NCI-H2196 (cell line): ENCODE results near the gene EVC2.
"Not testable (repeated sequence)": the region's sequence is repeated elsewhere in the genome, so short reads cannot be mapped to it uniquely, and the experiment has no call there.

ENCODE experiments used
- DNase-seq: peaks from one replicate; lab custom pipeline; 2025; ENCODE audit not compliant: unreplicated experiment; lab: John Stamatoyannopoulos, UW

The EVC2 gene

DNA sequence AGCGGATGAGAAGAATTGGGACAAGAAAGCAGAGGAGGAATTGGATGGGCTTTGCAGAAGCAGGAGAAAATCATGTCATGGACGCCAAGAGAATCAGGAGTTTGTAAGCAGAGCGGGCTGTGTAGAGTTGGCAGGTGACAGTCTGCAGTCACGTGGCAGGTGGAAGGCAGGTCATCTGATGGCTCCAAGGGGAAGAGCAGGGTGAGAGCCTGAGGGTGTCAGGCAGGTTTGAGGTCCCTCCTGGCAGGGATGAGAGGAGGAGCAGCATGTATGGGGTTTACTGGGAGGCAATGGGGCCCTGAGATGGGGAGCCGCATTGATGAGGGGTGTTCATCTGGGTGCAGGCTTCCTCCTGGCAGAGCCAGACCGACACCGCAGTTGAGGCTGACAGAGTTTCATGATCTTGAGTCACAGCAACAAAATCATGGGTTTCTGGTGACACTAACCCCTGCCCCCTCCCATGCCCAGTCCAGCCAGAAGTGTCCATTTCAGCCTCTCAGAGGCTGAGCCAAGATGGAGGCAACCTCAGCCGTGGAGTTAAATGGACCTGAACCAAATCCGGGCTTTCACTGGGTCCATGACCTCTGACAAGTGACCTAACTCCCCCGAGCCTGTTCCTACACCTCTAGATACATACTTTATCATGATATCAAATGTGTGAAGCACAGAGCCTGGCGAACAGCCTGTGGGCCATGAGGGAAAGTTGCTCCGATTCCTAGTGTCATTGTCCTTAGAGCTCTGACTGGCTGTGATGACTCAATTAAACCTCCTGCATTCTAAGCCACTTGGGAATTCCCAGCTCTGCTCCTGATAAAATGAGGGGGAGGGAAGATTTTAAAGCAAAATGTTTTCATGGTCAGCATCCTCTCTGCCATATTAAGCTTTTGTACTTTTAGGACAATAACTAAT, 38.7 kb upstream of the EVC2 start:
- no peak for DNase-seq

DNA sequence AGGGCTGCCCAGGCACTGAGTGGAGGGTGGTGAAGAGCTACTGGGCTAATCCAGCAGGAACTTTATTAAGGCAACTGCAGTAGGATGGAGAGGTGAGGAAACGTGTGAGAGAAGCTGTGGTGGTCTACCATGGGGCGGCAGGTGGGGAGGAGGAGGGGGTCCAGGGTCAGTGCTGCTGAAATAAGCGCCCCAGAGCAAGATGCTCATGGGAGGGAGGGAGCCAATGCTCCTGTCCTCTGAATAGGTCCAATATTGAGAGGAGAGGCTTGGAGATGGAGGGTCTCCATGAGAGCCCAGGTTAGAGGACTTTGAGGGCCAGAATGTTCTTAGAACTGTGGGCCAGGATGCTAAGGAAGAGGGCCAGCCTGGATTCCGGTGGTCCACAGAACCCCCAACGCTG, 37.9 kb upstream of the EVC2 start:
- DNase-seq: no peak

DNA sequence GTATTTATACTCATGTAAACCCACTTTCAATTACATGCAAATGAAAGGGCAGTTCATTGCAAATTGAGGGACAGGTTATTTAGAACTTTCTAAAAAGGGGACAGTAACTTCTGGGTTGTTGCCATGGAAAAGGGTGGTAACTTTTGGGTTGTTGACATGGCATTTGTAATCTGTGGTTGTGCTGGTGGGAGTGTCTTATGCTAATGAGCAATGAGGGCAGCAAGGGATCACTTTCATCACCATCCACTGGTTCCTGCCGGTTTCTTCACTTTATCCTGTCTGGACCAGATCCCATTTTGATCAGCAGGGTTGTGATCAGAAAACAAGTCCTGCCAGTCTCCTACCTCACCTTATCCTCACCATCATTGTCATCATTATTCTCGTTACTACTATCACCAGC, 34.6 kb upstream of the EVC2 start:
- DNase-seq: no peak

DNA sequence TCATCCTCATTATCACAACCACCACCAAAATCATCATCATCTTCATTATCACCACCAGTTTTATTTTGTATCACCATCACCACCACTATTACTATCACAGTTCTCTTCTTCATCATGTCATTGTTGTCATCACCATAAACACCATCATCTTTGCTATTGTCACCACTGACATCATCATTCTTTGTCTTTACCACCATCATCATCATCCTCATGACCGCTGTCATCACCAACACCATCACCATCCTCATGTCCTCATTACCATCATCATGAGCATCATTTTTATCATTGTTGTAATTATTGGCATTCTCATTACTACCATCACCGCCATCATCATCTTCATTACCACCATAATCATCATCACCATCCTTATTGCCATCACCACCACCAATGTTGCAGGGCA, 34.0 kb upstream of the EVC2 start:
- no peak for DNase-seq

DNA sequence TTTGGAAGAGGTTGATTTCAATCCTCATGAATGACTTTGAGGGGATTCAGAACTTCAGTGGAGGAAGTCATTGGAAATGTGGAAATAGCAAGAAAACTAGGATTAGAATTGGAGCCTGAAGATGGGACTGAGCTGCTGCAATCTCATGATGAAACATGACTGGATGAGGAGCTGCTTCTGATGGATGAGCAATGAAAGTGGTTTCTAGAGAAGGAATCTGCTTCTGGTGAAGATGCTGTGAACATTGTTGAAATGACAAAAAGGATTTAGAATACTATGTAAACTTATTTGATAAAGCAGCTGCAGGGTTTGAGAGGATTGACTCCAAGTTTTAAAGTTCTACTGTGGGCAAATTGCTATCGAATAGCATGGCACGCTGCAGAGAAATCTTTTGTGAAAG, 29.7 kb upstream of the EVC2 start:
- no peak for DNase-seq

DNA sequence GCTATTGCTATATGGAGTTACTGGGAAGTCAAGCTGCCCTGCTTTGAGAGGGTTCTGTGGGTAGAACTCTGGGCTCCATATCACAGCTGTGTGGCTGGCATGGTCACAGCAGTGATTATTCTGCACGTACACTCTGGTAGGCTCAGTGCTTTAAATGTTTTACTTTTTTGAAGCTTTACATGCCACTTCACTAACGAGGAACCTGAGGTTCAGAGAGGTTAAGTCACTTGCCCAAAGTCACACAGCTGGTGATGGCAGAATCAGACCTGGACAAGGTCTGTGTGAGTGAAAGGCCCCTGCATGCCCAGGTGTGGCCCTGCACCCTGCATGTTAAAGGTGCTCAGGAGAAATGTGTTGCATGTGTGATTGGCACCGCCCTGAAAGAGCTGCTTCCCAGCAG, 27.1 kb upstream of the EVC2 start:
- no peak for DNase-seq

DNA sequence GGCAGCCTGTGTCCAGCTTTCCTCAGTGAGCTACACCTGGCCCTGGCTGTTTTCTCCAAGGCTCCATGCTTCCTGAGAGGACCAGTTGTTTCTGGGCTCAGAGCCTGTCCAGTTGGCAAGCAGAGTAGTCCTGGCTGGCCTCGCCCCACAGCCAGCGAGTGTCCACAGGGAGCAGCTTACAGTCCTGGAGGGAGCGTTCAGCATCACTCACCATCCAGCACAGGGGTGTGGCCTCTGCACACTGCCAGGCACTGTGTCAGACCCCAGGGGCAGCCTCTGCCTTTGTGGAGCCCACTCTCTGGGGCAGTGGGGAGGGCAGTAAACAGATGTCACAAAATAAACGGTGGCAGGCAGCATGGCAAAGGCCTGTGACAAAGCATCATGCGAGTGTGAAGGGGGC, 26.5 kb upstream of the EVC2 start:
- DNase-seq: no peak

DNA sequence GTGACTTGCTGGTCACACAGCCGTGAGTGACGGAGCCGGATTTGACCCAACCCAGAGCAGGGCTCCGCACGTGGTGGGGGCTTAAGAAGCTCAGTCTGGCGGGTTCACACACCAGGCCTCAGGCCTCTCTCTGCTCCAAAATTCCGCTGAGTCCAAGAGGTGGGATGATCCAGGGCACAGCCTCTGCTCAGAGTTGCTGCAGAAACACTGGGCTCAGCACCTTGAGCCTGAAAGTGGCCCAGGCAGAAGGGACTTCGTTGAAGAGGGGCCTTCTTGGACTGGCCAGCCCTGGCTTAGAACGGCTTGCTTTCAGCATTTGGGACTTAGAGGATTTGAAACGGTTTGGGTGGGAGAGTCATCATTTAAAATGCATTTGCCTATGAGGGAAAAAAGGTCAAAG, 23.8 kb upstream of the EVC2 start:
- no peak for DNase-seq

DNA sequence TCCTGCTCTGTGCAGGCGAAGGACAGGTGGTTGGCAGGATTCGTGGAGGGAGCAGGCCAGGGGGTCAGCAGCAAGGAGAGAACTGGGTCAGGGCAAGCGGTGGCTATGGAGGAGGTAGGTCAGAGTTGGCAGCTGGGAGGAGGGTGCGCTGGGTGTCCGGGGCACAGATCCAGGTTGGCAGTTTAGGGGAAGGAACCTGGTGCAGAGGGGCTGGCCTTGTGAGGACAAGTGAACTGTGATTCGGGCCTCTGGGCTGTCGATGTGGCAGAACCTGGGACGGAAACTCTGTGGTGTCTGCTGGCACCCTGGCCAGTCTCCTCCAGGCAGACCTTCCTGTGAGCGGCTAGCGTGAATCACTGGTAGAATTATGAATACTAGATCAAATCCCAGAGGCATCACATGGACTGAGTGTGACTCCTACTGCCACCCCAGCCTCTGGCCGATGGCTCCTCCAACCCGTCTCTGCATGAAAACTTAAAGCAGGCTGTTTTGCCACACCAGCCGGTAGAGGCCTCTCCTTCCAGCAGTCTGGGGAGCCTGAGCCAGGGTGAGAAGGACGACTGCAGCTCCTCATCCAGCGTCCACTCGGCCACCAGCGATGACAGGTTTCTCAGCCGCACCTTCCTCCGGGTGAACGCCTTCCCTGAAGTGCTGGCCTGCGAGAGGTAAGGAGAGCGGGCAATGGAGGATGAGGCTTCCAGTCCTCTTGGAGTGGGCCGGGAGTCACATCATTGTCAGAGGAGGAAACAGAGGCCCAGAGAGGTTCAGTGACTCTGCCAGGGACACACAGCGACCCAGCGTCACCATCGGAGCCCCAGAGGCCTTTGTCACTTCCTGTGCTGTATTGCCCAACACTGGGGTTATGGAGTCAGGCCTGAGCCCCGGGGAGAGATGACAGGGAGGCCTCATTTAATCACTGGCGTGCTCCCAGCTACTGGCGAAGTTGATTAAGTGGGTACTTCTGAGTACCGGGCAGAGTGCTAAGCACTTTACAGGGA, 22.9 kb upstream of the EVC2 start:
- DNase-seq: no peak

DNA sequence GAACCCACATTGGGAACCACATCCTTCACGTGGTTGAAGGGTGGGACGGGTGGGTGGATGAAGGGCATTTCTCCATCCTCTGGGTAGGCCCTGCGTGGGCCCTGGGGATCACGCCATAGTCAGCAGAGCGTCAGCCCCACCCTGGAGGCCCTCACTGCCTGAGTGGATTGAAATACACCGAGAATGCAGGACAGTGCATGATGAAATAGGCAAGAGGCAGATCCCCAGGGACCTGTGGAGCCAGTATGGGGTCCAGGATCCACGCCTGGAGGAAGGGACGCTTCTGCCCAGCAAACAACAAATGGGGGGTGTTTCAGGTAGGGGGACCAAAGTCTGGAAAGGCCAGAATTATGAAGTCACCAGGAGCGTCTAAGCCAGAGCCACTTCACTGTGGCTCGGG, 22.1 kb upstream of the EVC2 start:
- DNase-seq: no peak

DNA sequence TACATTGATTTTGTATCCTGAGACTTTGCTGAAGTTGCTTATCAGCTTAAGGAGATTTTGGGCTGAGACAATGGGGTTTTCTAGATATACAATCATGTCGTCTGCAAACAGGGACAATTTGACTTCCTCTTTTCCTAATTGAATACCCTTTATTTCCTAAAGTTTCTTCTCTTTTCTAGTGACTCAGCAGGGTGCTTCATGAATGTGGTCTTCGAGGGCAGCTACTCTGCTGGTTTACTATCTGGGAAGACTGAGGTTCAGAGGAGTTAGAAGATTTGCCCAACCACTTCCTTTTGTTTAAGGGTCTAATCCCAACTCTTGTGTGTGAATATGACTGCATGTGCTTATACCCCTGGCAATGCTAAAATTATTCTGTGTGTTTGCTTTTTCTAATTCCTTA, 20.1 kb upstream of the EVC2 start:
- DNase-seq: not testable (repeated sequence)

DNA sequence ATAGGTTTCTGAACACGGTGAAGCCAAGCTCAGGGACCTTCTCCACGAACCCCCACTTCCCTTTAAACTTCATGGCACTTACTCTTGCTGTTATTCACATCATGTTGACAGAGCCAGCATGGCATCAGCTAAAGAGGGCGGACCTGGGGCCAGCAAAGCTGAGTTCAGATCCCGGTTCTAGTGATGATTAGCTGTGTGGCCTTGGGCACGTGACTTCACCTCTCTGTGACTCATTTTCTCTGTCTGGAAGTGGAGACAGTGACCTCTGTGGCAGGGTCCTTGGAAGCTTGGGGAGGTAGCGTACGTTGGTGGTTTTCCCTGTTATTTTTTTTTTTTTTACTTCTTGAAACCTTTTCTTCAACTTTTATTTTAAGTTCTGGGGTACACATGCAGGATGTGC, 16.0 kb upstream of the EVC2 start:
- no peak for DNase-seq

DNA sequence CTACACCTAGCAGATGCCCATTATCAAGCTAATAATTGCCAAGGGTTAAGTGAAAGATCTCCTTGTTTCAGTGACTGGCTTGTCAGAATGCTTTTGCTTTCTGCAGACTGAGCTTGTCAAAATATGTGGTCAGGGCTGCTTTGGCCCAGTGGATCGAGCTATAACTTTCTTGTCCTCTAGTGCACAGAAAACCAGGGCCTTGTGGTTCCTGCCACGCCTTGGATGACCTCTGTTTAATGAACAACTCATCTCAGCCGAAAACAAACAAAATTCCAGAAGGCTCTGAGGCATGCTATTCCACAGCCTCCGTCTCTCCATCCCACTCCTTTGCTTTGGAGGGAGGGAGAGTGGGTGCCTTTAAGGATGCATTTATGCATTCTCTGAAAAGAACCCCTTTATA, 14.0 kb upstream of the EVC2 start:
- no peak for DNase-seq

DNA sequence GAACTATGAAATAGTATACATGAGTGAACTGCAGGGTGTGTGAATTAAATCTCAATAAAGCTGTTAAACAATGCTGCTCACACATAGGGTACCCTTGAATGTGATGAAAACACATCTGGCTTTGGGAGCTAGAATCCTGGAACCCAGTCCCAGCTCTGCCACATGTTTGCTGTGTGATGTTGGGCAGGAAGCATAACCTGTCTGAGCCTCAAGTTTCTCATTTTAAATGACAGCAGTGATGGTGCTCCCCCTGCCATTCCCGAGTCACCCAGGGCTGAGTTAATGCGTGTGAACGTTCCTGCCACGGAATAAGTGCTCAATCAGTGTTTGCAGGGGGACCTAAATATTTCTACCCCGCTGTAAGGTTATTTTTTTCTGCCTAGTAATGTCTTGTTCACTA, 13.6 kb upstream of the EVC2 start:
- no peak for DNase-seq

DNA sequence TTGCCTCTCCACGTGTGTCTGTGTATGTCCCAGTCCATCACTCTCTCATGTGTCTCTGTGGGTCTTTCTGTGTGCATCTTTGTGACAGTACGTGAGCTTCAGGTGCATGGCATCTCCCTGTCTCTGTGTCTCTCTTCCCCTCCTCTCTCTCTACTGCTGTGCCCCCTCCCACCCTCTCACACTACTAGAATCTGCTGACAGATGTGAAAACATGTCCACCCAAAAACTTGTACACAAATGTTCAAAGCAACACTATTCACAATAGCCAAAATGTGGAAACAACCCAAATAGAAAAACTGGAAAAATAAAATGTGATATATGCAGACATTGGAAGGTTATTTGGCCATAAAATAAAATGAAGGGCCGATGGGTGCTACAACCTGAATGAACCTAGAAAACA, 12.6 kb upstream of the EVC2 start:
- DNase-seq: no peak

DNA sequence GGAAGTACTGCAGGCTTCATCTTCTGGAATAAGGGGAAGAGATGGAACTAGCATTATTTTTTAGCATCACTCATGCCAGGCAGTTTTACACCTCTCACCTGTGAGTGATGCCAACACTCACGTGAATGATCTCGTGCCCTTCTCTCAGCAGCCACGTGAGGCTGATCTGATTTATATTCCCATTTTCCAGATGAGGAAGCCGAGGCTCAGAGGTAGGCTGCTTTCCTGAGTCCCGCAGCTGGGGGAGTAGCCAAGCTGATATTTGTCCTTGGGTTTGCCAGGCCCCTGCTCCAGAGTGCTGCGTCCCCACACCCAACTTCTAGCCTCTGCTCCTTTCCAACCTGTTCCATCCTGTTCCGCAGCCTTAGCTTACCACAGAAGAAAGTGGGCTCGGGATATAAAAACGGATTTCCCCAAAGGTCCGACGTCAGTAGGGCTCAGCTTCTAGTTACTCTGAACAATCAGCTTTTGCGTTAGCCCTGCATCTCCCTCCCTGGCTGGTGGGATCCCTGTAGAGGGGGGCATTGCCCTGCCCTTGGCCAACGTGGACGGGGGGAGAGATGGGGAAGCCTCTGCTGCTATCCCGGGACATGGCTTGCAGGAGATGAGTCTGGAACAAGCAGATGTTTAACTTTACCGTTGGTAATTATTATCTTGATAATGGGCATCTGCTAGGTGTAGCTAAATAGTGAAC, 11.9 kb upstream of the EVC2 start:
- DNase-seq: no peak

DNA sequence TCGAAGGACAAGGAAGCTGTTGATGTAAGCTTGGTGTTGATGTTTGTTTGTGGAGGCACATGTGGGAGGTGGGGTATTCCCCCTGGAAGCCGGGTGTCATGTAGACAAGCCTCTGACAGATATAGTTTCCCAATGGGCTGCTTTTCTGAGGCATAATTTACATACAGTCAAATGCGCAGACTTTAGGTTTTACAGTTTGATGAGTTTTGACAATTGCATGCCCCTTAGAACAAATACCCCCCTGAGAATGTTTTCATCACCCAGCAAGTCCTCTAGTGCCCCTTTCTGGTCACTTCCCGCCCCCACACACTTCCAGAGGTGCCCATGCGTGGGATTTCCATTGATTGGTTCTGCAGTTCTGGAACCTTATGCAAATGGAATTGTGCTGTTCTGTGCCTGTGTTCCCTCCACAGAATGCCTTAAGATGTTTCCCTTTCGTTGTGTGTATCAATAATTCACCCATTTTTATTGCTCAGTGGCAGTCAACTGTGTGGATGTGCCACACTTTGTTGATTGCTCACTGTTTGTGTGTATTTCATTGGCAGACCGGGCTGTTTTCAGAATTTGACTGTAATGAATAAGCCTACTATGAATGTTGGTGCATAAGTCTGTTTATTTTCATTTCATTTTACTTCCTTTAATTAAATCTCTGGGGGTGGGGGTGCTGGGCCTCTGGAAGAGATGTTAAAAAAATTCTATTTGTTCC, 11.1 kb upstream of the EVC2 start:
- no peak for DNase-seq

DNA sequence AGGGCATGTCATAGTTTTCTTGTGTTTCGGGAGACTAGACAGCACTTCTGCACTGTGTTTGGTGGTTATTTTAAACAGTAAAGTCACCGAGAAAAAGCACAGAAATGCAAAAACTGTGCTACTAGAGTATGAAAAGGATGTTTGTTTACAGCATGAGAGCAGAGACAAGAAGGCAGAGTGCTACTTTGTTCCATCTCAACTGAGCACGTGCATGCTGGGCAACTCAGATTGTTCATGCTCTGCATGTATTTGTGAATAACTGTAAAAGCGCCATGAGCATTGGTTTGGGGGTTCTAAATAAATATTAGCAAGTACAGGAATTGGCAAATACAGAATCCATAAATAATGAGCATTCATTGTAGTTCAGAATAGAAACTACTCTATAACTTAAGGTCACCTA, 10.1 kb upstream of the EVC2 start:
- DNase-seq: no peak

DNA sequence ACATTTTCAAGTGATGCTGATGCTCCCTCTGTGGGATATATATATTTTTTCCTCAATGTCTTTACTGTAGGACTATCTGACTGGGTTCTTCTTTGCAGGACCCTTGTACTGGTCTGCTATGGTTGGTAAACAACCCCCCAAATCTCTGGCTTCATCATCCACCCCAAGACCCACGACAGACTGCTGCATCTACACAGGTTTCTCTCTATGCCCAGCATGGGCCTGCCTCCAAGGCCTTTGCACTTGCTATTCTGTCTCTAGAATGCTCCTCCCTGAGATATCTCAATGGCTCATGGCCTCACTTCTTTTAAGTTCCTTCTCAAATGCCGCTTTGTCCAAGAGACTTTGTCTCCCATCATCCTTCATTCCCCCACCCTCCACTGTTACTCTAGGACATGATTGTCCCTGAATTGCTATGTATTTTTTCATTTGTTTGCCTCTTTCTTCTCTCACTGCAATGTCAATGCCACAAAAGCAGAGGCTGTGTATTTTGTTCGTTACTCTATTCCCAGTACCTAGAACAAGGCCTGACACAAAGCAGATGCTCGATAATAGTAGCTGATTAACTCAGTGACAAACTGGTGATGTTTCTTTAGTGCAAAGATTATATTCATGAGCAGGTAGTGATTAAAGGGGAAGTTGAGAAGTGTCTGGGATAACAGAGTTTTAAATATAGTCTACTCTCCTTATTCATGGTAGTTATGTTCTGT, 9.2 kb upstream of the EVC2 start:
- no peak for DNase-seq

DNA sequence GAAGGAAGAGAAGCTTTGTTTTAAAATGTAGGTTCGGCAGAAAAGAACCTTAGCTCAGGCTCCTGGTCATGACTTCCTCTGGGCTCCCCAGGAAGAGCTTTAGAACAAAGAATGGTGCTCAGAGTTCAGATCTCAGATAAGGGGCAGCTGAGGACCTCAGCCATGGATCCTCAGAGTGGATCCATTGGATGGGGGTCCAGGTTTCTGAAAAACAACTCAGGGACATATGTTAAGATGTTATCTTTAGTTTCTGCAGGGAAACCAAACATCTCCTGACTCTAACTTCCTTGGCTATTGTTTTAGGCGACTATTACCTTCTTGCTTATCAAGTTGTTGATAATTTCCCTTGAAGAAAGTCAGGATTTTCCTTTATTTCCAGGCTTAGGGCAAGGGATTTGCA, 8.0 kb upstream of the EVC2 start:
- no peak for DNase-seq
